Endothelial cell of umbilical vein (primary cell): ENCODE data around the gene SESN2. TPM values are rescaled to one million over a fixed set of nuclear protein-coding genes. Genes with fewer than 3 reads are reported as not detected.

Source experiments
- BruUV-seq: library from RNA; stranded (reverse); fragments of 400-500 nt; replicated peaks from 2 replicates; lab custom pipeline; 2021; lab: Mats Ljungman, UMichigan
- CTCF ChIA-PET: fragments of 300-600, 350-600 bp; sonication (Branson Sonifier 250); formaldehyde crosslinking; loops from one replicate; lab custom pipeline; 2021; ENCODE audit warnings: antibody characterized with exemption, inconsistent platforms; lab: Charles Lee
- POLR2A ChIA-PET: fragments of 300-600, 350-600 bp; sonication (Branson Sonifier 250); formaldehyde crosslinking; loops from one replicate; lab custom pipeline; 2021; ENCODE audit warnings: antibody characterized with exemption, inconsistent platforms; lab: Charles Lee
- DNase-seq: peaks from one replicate; pipeline ENCODE4 v3.0.0-alpha.2; 2011; ENCODE audit warnings: low read depth, low spot score
- FAIRE-seq: peaks from 2 replicates; lab custom pipeline; 2011; peaks lifted over from hg19 to GRCh38; lab: Jason Lieb, UNC
- H2AFZ ChIP-seq: 2 replicates; pipeline ENCODE4 v1.6.0; 2012; ENCODE audit warnings: low read depth, low read length, control low read depth, inconsistent platforms
- H3K27ac ChIP-seq: 2 replicates; pipeline ENCODE4 v1.5.1; 2011; ENCODE audit warnings: low read depth, mild to moderate bottlenecking, control low read depth, low read length, moderate library complexity; ENCODE audit not compliant: insufficient read depth
- H3K27me3 ChIP-seq, 2 experiments: 2 replicates each; pipeline versions ENCODE4 v1.6.0 to v1.6.1; 2011; ENCODE audit warnings: low read length in 2 of 2, mixed read lengths in 1 of 2; ENCODE audit not compliant: control insufficient read depth in 2 of 2, insufficient read depth in 2 of 2
- H3K36me3 ChIP-seq, 2 experiments: 2 replicates in 1 of 2; 3 replicates in 1 of 2; pipeline ENCODE4 v1.5.1; 2011; ENCODE audit warnings: low read length in 2 of 2, mild to moderate bottlenecking in 1 of 2, moderate library complexity in 1 of 2; ENCODE audit not compliant: control insufficient read depth in 2 of 2, insufficient read depth in 2 of 2; ENCODE audit errors: extremely low read depth in 1 of 2
- H3K4me1 ChIP-seq: 3 replicates; pipeline ENCODE4 v1.5.1; 2011; ENCODE audit warnings: mild to moderate bottlenecking, low read length; ENCODE audit not compliant: control insufficient read depth, insufficient read depth; ENCODE audit errors: extremely low read depth
- H3K4me2 ChIP-seq: 2 replicates; pipeline ENCODE4 v1.6.1; 2011; ENCODE audit warnings: low read length, control low read depth, mixed read lengths; ENCODE audit not compliant: insufficient read depth
- H3K4me3 ChIP-seq, 3 experiments: fragments of 200-600 bp in 1 of 3; sonication (generic), shearing (Covaris generic) in 1 of 3; replicated peaks in 1 of 3; 2 replicates each; pipeline ENCODE4 v1.5.1; 2011 to 2016; ENCODE audit warnings: control low read depth in 3 of 3, low read length in 3 of 3, mild to moderate bottlenecking in 2 of 3, inconsistent platforms in 1 of 3, low read depth in 1 of 3, moderate library complexity in 1 of 3; ENCODE audit not compliant: insufficient read depth in 1 of 3
- H3K79me2 ChIP-seq: 2 replicates; pipeline ENCODE4 v1.6.0; 2012; ENCODE audit warnings: low read length, inconsistent platforms; ENCODE audit not compliant: control insufficient read depth, insufficient read depth
- H3K9ac ChIP-seq: replicated peaks from 2 replicates; pipeline ENCODE3; 2011; ENCODE audit warnings: low read length, control low read depth; ENCODE audit not compliant: insufficient read depth; ENCODE audit errors: extremely low read depth
- H3K9me1 ChIP-seq: replicated peaks from 3 replicates; pipeline ENCODE4 v1.6.0; 2011; ENCODE audit warnings: mild to moderate bottlenecking, low read length; ENCODE audit not compliant: control insufficient read depth, insufficient read depth; ENCODE audit errors: extremely low read depth
- H3K9me3 ChIP-seq: replicated peaks from 2 replicates; pipeline ENCODE4 v1.5.1; 2012; ENCODE audit warnings: low read length, inconsistent platforms; ENCODE audit not compliant: control insufficient read depth, insufficient read depth
- H4K20me1 ChIP-seq: replicated peaks from 2 replicates; pipeline ENCODE3; 2011; ENCODE audit warnings: mild to moderate bottlenecking, low read length; ENCODE audit not compliant: control insufficient read depth, insufficient read depth; ENCODE audit errors: extremely low read depth
- CTCF ChIP-seq, 2 donors: IDR thresholded peaks; 1 replicate in 1 of 2; 2 replicates in 1 of 2; pipeline ENCODE4 v1.5.1; 2011; ENCODE audit warnings: low read length in 2 of 2, mild to moderate bottlenecking in 2 of 2, moderate library complexity in 2 of 2, control low read depth in 1 of 2, inconsistent platforms in 1 of 2, low read depth in 1 of 2; ENCODE audit not compliant: insufficient read depth in 1 of 2; ENCODE audit errors: extremely low read depth in 1 of 2
- EZH2 ChIP-seq: IDR thresholded peaks from 2 replicates; pipeline ENCODE4 v1.6.1; 2012; ENCODE audit warnings: borderline replicate concordance, low read depth, mild to moderate bottlenecking, moderate library complexity, low read length, inconsistent platforms; ENCODE audit not compliant: severe bottlenecking
- JUN ChIP-seq: IDR thresholded peaks from 2 replicates; pipeline ENCODE4 v1.6.1; 2011; ENCODE audit warnings: borderline replicate concordance, low read depth; ENCODE audit not compliant: insufficient read length, insufficient read depth
- MYC ChIP-seq: IDR thresholded peaks from one replicate; pipeline ENCODE4 v1.6.1; 2011; ENCODE audit warnings: mild to moderate bottlenecking, low read depth, low read length
- POLR2A ChIP-seq: IDR thresholded peaks from 2 replicates; pipeline ENCODE4 v1.6.1; 2012; ENCODE audit warnings: low read depth, mild to moderate bottlenecking, control low read depth, low read length
- dilution Hi-C: fragments of 300-500 bp; cut with MboI; formaldehyde crosslinking; loops from one replicate; pipeline ENCODE4 v1.15.0; 2019; ENCODE audit warnings: low sequenced_read_pairs; ENCODE audit not compliant: extremely low pct_ligation_motif_present
- intact Hi-C: fragments of 100-400 bp; cut with micrococcal nuclease; formaldehyde crosslinking; loops from one replicate; pipeline ENCODE4 v1.10.0; 2022
- polyA plus RNA-seq, 4 experiments: library from polyadenylated mRNA; depleted of rRNA in 3 of 4; stranded (reverse) in 3 of 4; unstranded in 1 of 4; fragments of >200 nt; gene quantifications; 2 replicates each; pipeline versions ENCODE4 v1.2.1 to v1.2.3, GENCODE V29; 2011 to 2012; ENCODE audit warnings: missing spikeins in 1 of 4
- total RNA-seq: library from RNA; stranded (reverse); gene quantifications from 2 replicates; pipeline ENCODE4 v1.2.3, GENCODE V29; 2021

Gene SESN2
- total and polyA plus RNA-seq, 2 donors (not counting 3 experiments of a cell fraction or from before 2014, with no cell fraction given), result 11.6 to 13.2 TPM

- H3K36me3 ChIP-seq, result no peaks in the 10 kb centered on the region
- no peak for DNase-seq
- H3K9me1 ChIP-seq, result no peaks in the 10 kb centered on the region
- TF ChIP-seq POLR2A (no peak), CTCF (IDR thresholded peaks at IDR 0.05; ENCODE audit: extremely low read depth in 1 of 2, insufficient read depth in 1 of 2, low read depth in 1 of 2, low read length in 2 of 2) (no peak), EZH2 (no peak), JUN (no peak), MYC (no peak)
- CTCF ChIA-PET, result interaction anchor here (2.1 to 6.1 kb wide), 2 partner anchors 7 to 103 kb away, joined by 5 to 73 read pairs; no protein-coding TSS in a partner anchor
- no peak overlapping the region for H2AFZ ChIP-seq
- H3K4me1 ChIP-seq, result peaks cover 12% of the 10 kb centered on the region
- intact Hi-C loops (no loop called here), dilution Hi-C loops (loop anchor here (25.0 kb wide), 1 partner anchor 356 kb away; no protein-coding TSS in a partner anchor)
- FAIRE-seq, result no peak
- BruUV-seq, result no TSS peak
- peaks cover 0 to 3% of the 10 kb centered on the region in 2 experiments for H3K27me3 ChIP-seq
- H3K9ac ChIP-seq, result no peak overlapping the region
- peaks cover 4% of the 10 kb centered on the region for H4K20me1 ChIP-seq
- no peak overlapping the region for H3K4me3 ChIP-seq
- H3K27ac ChIP-seq, result no peak overlapping the region
- POLR2A ChIA-PET, result interaction anchor here (0.6 kb wide), 1 partner anchor 45 kb away, joined by 3 read pairs; no protein-coding TSS in a partner anchor
- H3K79me2 ChIP-seq, result peaks cover 16% of the 10 kb centered on the region
- H3K4me2 ChIP-seq, result no peak overlapping the region
- no peaks in the 10 kb centered on the region for H3K9me3 ChIP-seq
These were observed 3.0 kb upstream of the SESN2 start for GRCh38 chr1:28256197-28256827.
